Measurements from ENCODE around the gene ADAM12.
A peak's percentile ranks its signal among the peaks of the same experiment; 100 is the strongest.

Gene ADAM12

GRCh38 chr10:126263006-126263676, 125.1 kb downstream of the ADAM12 start:
- DNase-seq (ENCODE audit: low spot score), result no peak

DNA sequence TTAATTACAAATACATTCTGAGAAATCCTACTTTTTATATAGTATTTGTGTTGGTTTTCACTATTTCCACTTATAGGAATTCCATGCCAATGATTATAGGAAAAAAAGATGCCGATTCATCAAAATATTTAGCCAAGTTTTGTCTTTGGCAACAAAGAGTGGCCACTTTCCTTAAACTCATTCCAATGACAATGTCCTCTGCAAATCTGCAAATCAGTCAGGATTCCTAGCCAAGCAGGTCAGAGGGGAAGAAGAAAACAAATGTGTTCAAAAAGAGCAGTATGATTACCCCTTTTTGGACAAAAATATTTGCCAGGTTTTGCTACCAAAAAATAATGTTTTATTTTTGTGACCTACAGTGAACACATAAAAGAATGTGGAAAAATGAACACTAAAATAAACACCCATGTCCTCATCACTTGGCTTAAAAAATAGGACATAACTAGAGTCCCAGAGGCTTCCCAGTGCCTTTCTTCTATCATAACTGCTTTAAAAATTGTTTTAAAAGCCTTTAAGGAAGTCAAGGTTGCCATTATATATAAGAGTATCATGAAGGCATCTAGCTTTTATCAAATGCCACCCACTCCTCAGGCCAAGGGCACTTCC, 125.9 kb downstream of the ADAM12 start:
- no peak for DNase-seq (ENCODE audit: low spot score)

DNA sequence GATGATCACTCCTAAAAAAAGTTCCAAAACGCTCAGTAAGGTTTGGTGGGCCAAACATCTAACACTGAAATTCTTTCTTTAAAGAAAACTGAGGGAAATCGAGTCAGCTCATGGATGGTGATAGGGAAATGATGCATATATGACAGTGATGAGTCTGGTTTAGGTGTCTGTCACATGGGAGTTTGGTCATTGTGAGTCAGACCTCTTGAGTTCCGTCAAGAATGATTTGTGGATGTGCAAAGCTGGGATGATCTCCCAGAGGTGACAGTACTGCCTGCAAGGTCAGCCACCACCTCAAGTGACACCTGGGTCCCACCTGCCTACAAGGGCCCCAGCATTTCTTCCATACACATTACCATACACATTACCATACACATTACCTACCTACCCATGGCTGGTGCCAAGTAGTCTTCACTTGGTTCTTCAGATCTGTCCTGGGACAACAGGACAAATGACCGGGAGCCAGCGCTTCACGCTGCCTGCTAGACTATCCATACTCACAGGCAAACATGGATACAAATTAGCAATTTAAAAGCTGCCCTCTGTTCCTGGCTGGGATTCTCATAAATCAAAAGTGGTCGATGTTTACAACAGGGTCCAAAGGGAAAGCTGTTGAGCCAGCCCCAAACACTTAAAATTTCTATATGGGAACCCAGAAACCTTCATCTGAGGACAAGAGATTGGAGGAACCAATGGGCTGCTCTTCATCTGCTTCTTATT, 128.4 kb downstream of the ADAM12 start:
- no peak for DNase-seq (ENCODE audit: low spot score)

DNA sequence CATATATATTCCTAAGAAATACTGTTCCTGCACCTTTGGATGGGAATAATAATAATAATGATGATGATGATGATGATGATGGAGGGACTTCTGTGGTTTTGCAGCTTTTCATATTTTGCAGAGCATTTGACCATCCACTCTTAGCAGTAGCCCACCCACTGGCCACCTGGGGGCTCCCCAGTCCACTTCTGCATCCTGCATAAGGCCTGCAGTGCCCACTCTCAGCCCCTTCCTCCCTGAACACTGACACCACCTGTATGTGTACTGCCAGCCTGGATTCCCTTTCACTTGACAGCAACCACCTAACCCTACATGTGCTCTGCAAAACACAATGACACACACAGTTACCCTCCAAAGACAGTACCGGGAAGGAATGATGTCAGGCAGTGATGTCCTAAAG, 131.4 kb downstream of the ADAM12 start:
- DNase-seq (ENCODE audit: low spot score), result no peak

DNA sequence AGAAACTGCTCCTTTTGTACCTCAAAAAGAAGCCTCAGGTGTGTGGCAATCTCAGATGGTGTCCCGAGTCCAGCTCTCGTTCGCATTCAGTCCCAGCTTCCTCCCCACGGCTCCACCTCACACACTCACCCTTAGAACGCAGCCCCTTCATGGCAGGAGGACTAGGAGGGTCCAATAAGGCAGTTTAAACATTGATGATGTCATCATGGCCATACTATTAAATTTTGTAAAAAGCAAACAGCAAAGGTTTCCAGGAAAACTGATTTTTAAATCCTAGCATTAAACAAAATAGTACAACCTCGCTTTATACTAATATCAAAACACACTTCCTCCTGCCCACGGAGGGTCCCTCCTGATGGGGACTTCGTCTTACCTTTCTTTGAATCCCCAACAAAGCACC, 133.0 kb downstream of the ADAM12 start:
- no peak for DNase-seq (ENCODE audit: low spot score)

DNA sequence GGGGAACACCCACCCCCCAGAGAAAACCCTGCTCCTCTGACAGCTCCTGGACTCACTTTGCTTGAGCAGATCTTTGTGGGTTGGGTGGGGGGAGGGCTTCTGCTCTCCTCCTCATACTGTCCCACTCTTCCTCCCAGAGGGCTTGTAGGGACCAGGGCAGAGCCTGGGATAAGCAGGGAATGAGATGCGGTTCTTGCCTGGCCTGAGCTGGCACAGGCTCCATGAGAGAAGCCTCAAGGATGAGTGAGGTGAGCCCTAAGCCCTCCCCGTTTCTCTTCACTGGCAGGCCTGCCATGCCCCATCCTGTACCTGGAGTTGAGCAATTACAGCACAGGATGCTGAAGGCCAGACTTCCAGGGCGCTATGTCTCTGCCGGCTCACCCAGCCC, 134.7 kb downstream of the ADAM12 start:
- no peak for DNase-seq (ENCODE audit: low spot score)

DNA sequence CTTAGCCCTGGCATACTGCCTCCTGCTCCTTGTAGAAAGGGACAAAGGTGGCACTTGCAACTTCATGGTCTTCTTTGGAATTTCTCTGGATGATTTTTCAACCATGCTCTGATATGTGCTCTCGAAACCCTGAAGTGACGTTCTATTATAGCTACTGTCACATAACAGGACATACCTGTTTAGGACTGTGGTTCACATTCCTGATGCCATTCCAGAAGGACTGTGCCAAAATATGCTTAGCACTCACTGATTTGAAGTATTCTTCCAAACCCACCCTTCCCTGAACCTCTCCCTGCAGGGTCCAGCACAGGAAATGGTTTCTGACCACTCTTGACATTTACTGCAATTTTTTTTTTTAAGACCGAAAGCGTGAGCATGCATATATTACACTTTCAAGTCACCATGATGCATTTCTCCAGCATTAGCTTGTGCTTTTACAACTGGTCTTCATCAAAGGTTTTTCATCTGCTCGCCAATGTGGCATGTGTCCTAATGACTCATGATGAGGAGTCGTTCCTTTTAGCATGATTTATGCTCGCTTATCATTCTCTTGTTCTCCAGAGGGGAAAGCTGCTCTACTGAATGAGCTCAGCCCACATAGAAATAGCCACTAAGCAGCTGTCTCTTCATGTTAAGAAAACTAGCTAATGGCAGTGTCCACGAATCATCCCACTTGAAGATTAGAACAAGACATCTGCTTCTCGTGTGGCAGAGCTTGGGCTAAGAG, 135.2 kb downstream of the ADAM12 start:
- no peak for DNase-seq (ENCODE audit: low spot score)

- no peak for DNase-seq (ENCODE audit: low spot score)
Measured at GRCh38 chr10:126251778-126252407, 136.4 kb downstream of the ADAM12 start.

- DNase-seq (ENCODE audit: low spot score), result no peak
Measured at GRCh38 chr10:126250527-126251310, 137.6 kb downstream of the ADAM12 start.

DNA sequence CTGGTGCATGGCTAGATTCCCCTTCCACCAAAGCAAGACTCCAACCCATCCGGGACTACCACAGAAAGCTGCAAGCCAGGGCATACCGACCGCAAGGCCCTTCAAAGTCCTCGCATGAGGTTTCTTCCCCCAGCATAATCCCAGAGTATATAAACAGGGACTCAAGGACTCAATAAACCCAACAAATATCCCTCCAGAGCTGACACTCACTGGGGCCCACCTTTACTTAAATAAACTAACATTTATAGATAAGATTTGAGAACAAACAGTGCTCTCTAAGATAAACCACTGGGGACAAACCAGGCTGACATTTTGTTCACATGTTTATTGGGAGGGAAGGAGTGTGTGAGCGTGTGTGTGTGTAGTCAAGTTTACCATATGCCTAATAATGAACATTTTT, 138.2 kb downstream of the ADAM12 start:
- DNase-seq (ENCODE audit: low spot score), result no peak

GRCh38 chr10:126247446-126247975, 140.8 kb downstream of the ADAM12 start:
- no peak for DNase-seq (ENCODE audit: low spot score)

GRCh38 chr10:126246396-126246795, 141.9 kb downstream of the ADAM12 start:
- peak; percentile 35 for DNase-seq (ENCODE audit: low spot score)

- no peak for DNase-seq (ENCODE audit: low spot score)
Measured at GRCh38 chr10:126245501-126245900, 142.8 kb downstream of the ADAM12 start.

DNA sequence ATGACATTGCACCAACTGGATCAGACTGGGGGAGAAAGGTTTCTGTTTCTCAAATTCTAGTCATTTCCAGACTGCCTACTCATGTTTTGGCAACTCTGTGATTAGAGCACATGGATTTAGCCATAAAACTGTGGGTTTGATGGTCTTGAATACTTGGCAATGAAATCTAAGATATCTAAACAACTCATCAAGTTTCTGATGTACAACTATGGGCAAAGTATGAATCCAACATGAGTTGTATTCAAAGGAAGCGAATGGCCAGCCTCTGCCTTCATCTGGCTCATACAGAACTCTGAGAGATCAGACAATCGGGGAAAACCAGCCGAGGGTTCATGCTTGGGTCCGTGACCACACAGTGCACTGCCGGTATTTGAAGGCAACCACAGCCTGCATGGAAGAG, 144.3 kb downstream of the ADAM12 start:
- no peak for DNase-seq (ENCODE audit: low spot score)

DNA sequence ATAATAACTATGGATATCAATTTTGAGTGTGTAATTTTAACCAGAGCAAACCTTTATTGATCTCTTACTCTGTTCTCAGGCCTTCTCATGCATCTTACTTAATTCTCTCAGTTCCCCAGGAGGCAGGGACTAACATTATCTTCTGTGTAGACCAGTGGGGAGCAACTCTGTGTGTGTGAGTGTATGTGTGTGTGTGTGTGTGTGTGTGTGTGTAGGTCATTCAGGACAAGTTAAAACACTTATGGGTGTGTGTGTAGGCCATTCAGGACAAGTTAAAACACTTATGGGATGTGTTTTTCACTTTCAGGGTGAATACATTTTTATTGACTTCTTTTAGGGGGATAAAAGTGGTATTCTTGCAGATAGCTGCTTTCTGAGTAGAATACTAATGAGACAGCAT, 145.0 kb downstream of the ADAM12 start:
- DNase-seq (ENCODE audit: low spot score), result no peak

DNA sequence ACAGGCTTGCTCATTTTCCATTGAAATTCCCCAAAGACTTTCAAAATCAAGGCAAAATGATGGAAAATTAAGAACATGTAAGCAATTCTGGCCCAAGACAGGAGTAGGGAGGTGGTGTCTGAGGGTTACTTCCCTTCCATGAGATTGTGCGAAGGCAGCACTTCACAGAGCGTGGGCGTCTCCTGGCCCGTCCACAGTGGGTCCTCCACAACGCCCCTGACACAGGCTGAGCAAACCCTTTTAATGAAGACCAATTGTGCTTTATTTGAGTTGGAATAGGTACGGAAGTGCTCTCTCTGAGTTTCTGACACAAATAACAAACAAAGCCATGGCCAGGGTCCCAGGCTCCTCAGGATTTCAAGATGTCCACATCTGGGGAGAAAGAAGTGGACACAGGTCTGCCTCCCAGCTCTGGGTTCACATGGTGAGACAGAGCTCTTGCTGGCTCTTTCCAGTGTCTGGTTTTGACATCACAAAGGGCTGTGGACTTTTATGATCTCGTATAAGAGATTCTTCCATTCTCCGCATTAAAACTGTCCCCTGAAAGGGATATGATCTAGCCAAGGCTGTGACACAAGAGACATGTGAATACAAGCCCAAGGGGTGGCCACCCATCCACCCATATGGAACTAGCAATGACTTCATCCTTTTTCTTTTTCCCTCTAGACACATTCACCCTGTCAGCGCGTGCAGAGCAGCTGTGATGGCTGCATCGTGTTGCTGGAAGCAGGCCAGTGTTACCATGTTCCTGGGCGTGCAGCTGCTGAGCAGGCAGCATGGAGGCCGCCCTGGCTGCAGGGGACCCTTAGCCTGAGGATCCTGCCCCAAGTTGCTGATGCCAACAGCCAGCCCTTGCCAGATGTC, 145.6 kb downstream of the ADAM12 start:
- peak; percentile 59 for DNase-seq (ENCODE audit: low spot score)

- peak; percentile 88 for DNase-seq (ENCODE audit: low spot score)
Measured at GRCh38 chr10:126240483-126240882, 147.8 kb downstream of the ADAM12 start.

- no peak for DNase-seq (ENCODE audit: low spot score)
Measured at GRCh38 chr10:126239844-126240243, 148.4 kb downstream of the ADAM12 start.

- DNase-seq (ENCODE audit: low spot score), result peak; percentile 17
Measured at GRCh38 chr10:126235979-126236851, 152.1 kb downstream of the ADAM12 start.
